ENCODE data around the gene CCDC124.

CCDC124 gene

DNA sequence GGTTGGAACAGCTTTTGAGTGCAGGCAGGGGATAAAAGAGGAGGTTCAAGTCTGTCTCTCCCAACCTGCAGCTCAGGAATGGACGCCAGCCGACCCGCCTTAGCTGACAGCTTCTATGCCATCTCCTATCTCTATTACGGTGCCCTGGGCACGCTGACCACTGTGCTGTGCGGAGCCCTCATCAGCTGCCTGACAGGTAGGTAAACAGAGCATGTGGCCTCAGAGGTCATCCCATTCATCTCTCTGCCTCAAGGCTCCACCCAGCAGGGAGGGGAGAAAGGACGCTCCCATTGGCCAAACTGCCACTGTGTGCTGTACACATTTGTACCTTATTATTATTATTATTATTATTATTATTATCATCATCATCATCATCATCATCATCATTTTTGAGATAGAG lies 44.6 kb upstream of the CCDC124 start:
- Histone ChIP-seq H3K36me3 (ENCODE audit: control insufficient read depth, low read length) (no peaks in the 10 kb centered on the region), H3F3A (ENCODE audit: control insufficient read depth, insufficient read depth) (0 out of 2 replicates have a peak, but pooled peaks cover 2% of the 10 kb centered on the region), H3K4me1 (ENCODE audit: control insufficient read depth, low read length) (peaks cover 11% of the 10 kb centered on the region), H3K9me3 (ENCODE audit: control insufficient read depth, insufficient read depth, low read length) (no peaks in the 10 kb centered on the region), H3K4me2 (ENCODE audit: low read length) (no peak overlapping the region), H3K9me2 (replicated peaks; ENCODE audit: control insufficient read depth, low read length) (no peaks in the 10 kb centered on the region), H3K79me2 (ENCODE audit: control insufficient read depth, low read length) (no peaks in the 10 kb centered on the region), H3K27me3 (ENCODE audit: control insufficient read depth, low read length) (no peaks in the 10 kb centered on the region), H3K27ac (ENCODE audit: low read depth, low read length) (no peak overlapping the region), H3K4me3 (ENCODE audit: low read length) (no peak overlapping the region), H4K20me1 (ENCODE audit: control insufficient read depth, insufficient read depth, low read depth, low read length) (no peaks in the 10 kb centered on the region)
- TF ChIP-seq EZH2phosphoT487 (IDR thresholded peaks at IDR 0.05; ENCODE audit: borderline replicate concordance, low read length): no peak
- TF ChIP-seq, protein P1, sequence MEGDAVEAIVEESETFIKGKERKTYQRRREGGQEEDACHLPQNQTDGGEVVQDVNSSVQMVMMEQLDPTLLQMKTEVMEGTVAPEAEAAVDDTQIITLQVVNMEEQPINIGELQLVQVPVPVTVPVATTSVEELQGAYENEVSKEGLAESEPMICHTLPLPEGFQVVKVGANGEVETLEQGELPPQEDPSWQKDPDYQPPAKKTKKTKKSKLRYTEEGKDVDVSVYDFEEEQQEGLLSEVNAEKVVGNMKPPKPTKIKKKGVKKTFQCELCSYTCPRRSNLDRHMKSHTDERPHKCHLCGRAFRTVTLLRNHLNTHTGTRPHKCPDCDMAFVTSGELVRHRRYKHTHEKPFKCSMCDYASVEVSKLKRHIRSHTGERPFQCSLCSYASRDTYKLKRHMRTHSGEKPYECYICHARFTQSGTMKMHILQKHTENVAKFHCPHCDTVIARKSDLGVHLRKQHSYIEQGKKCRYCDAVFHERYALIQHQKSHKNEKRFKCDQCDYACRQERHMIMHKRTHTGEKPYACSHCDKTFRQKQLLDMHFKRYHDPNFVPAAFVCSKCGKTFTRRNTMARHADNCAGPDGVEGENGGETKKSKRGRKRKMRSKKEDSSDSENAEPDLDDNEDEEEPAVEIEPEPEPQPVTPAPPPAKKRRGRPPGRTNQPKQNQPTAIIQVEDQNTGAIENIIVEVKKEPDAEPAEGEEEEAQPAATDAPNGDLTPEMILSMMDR (IDR thresholded peaks at IDR 0.05; ENCODE audit: low read depth, low read length, poor library complexity, severe bottlenecking): no peak

DNA sequence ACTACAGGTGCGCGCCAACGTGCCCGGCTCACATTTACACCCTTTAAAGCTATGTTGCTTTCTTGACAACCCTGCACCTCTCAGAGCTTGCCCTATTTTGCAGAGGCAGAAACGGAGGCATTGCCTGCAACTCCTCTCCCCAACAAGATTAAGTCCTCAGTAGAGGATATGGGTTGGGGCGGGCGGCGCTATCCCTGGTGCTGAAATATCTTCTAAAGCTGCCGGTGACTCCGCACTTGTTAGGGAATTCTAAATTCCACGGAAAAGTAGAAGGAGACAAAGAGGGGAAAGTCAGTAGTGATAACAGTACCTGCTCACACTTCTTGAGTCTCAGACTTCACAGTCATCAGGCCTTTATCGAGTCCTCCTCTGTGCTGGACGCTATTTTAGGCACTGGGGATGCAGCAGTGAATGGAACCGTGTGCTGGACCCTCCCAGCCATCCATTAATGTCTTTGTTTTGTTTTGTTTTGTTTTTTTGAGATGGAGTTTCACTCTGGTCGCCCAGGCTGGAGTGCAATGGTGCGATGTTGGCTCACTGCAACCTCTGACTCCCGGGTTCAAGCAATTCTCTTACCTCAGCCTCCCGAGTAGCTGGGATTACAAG lies 43.1 kb upstream of the CCDC124 start:
- Histone ChIP-seq H3K9me3 (ENCODE audit: control insufficient read depth, insufficient read depth, low read length) (no peaks in the 10 kb centered on the region), H3K79me2 (ENCODE audit: control insufficient read depth, low read length) (no peaks in the 10 kb centered on the region), H3K4me2 (ENCODE audit: low read length) (no peak overlapping the region), H3K4me3 (ENCODE audit: low read length) (no peak overlapping the region), H3F3A (ENCODE audit: control insufficient read depth, insufficient read depth) (0 out of 2 replicates have a peak, but pooled peaks cover 2% of the 10 kb centered on the region), H3K27me3 (ENCODE audit: control insufficient read depth, low read length) (no peaks in the 10 kb centered on the region), H3K36me3 (ENCODE audit: control insufficient read depth, low read length) (no peaks in the 10 kb centered on the region), H3K27ac (ENCODE audit: low read depth, low read length) (no peak overlapping the region), H3K4me1 (ENCODE audit: control insufficient read depth, low read length) (peaks cover 1% of the 10 kb centered on the region), H4K20me1 (ENCODE audit: control insufficient read depth, insufficient read depth, low read depth, low read length) (no peaks in the 10 kb centered on the region), H3K9me2 (replicated peaks; ENCODE audit: control insufficient read depth, low read length) (no peaks in the 10 kb centered on the region)
- TF ChIP-seq, protein P1 (IDR thresholded peaks at IDR 0.05; ENCODE audit: low read depth, low read length, poor library complexity, severe bottlenecking): no peak
- no peak for TF ChIP-seq EZH2phosphoT487 (IDR thresholded peaks at IDR 0.05; ENCODE audit: borderline replicate concordance, low read length)

DNA sequence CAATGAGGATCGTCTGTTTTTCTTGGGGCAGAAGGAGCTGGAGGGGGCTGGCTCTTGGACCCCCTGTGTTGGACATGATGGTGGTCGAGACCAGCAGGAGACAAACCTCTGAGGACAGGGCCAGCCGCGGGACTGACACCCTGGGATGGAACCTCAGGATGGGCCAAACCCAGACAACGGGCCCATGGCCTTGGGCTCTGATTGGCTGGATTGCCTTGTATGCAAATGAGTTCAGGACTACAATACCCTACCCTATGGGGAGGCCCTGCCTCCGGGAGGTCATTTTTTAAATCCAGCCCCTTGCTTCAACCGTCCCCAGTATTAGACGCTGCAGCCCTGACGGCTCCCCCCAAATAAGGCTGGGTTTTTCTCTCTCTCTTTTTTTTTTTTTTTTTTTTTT lies 39.0 kb upstream of the CCDC124 start:
- H3K27me3 ChIP-seq (ENCODE audit: control insufficient read depth, low read length): no peaks in the 10 kb centered on the region
- no peaks in the 10 kb centered on the region for H3F3A ChIP-seq (ENCODE audit: control insufficient read depth, insufficient read depth)
- no peak overlapping the region for H3K4me3 ChIP-seq (ENCODE audit: low read length)
- no peaks in the 10 kb centered on the region for H4K20me1 ChIP-seq (ENCODE audit: control insufficient read depth, insufficient read depth, low read depth, low read length)
- H3K4me1 ChIP-seq (ENCODE audit: control insufficient read depth, low read length): no peaks in the 10 kb centered on the region
- H3K79me2 ChIP-seq (ENCODE audit: control insufficient read depth, low read length): no peaks in the 10 kb centered on the region
- no peak overlapping the region for H3K27ac ChIP-seq (ENCODE audit: low read depth, low read length)
- TF ChIP-seq, protein P1 (IDR thresholded peaks at IDR 0.05; ENCODE audit: low read depth, low read length, poor library complexity, severe bottlenecking): no peak
- no peak for TF ChIP-seq EZH2phosphoT487 (IDR thresholded peaks at IDR 0.05; ENCODE audit: borderline replicate concordance, low read length)
- no peaks in the 10 kb centered on the region for H3K9me2 ChIP-seq (replicated peaks; ENCODE audit: control insufficient read depth, low read length)
- no peaks in the 10 kb centered on the region for H3K36me3 ChIP-seq (ENCODE audit: control insufficient read depth, low read length)
- H3K9me3 ChIP-seq (ENCODE audit: control insufficient read depth, insufficient read depth, low read length): no peaks in the 10 kb centered on the region
- no peak overlapping the region for H3K4me2 ChIP-seq (ENCODE audit: low read length)
